GM19035 (cell line): ENCODE measurements around the gene L3HYPDH.

ENCODE experiments used
- ATAC-seq: cut with Tn5 transposase; IDR thresholded peaks from one replicate; pipeline ENCODE4 v1.9.1; 2021; ENCODE audit not compliant: unreplicated experiment

The L3HYPDH gene

GRCh38 chr14:59427653-59428580, 56.3 kb downstream of the L3HYPDH start:
- ATAC-seq, result no peak

DNA sequence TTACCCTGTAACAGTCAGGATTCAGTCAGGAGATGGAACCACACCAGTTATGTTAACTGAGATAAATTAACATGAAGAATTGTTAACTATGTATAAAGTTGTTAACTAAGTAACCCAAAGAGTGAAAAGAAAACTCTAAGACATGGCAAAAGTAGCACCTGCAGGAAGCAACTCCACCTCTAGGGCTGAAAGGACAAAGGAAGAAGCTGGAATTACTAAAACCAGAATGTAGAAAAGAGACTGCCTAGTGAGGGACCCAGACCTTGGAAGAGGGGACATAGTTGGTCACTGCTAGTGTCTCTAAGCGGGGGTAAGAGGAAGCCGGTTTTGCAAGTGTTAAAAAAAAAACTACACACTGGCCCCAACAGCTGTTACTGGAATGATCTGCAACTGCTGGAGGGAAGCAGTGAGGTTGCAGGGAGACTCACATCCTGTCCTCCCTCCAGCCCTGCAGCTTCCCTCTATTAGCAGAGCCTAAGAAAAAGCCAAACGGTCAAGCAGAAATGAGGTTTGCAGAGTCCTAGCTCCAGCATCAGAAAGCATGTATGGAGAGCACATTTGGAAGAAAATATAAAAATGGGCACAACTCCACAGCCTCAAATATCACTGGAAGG, 58.8 kb downstream of the L3HYPDH start:
- no peak for ATAC-seq

DNA sequence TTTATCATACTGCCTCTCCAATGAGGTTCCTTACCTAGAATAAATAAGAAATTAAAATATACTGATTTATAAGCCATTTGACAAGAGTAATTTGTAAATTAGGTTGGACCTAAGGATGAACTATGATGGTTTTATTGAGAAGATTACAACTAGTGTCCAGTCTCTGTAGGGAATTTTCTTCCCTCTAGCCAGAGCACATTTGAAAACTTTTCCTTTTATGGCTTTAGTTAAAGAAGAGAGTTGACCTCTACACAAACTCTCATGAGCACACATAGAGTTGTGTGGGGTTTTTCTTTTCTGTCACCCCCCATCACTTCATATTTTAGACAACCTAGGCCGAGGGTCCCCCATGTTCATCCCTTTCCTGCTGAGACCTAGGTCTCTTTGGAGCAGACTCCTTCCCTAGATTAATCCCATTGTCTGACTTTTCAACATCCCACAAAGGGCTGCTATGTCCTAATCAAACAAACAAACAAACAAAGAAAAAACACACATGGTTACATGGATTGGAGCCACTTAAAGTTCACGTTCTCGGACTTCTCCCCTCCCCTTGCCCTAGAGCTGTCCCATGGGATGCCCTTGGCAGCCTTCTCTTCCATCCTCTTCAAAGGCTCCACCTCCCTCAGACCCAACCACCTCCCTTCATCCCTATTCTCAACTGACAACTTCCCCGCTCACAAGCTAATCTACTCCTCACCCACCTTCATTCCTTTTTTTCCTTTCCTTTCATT, 59.7 kb downstream of the L3HYPDH start:
- ATAC-seq, result no peak
